ENCODE results near the gene BCHE.

GRCh38 chr3:165854696-165855095 is 17.5 kb upstream of the BCHE start:
- TF ChIP-seq POLR2A (IDR thresholded peaks at IDR 0.05; ENCODE audit: extremely low read depth, insufficient read length) (no peak), CTCF (IDR thresholded peaks at IDR 0.05; ENCODE audit: low read depth, low read length) (peak; percentile 24), MYC (IDR thresholded peaks at IDR 0.05; ENCODE audit: low read depth, low read length) (no peak)
- TF ChIP-seq, protein P1, sequence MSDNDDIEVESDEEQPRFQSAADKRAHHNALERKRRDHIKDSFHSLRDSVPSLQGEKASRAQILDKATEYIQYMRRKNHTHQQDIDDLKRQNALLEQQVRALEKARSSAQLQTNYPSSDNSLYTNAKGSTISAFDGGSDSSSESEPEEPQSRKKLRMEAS (IDR thresholded peaks at IDR 0.05; ENCODE audit: low read depth, low read length), result no peak

All from NB4 (cell line).